GM10248 (cell line): ENCODE results near the gene NCAN.

Experiments used
- CTCF ChIA-PET: fragments of 300-600 bp; sonication (Branson Sonifier 250); formaldehyde crosslinking; extraction: SDS; loops from one replicate; lab custom pipeline; 2021; ENCODE audit warnings: antibody characterized with exemption; lab: Yijun Ruan, JAX
- POLR2A ChIA-PET: fragments of 350-650 bp; sonication (Branson Sonifier 250); formaldehyde crosslinking; extraction: SDS; loops from one replicate; lab custom pipeline; 2020; ENCODE audit warnings: antibody characterized with exemption; lab: Yijun Ruan, JAX
- DNase-seq: peaks from one replicate; pipeline ENCODE4 v3.0.0; 2012; ENCODE audit errors: extremely low spot score
- CTCF ChIP-seq: IDR thresholded peaks from 2 replicates; pipeline ENCODE4 v1.5.1; 2012; ENCODE audit warnings: mild to moderate bottlenecking, low read depth; ENCODE audit errors: extremely low read depth, missing control alignments, control extremely low read depth

Gene NCAN

GRCh38 chr19:19260417-19261214 is 48.9 kb downstream of the NCAN start:
- TF ChIP-seq CTCF, result no peak
- CTCF ChIA-PET, result interaction anchor here (2.5 kb wide), 1 partner anchor 36 kb away, joined by 7 read pairs; no protein-coding TSS in a partner anchor
- POLR2A ChIA-PET, result no interaction called here
- no peak for DNase-seq

- no peak for TF ChIP-seq CTCF
- ChIA-PET CTCF (no interaction called here), POLR2A (no interaction called here)
- no peak for DNase-seq
Observed at GRCh38 chr19:19261350-19262189, 49.8 kb downstream of the NCAN start.

- TF ChIP-seq CTCF, result no peak
- CTCF ChIA-PET, result no interaction called here
- POLR2A ChIA-PET, result no interaction called here
- DNase-seq, result no peak
Observed at GRCh38 chr19:19262190-19263057, 50.7 kb downstream of the NCAN start.

- TF ChIP-seq CTCF, result no peak
- no peak for DNase-seq
- POLR2A ChIA-PET, result no interaction called here
- CTCF ChIA-PET, result no interaction called here
Observed at GRCh38 chr19:19263886-19264487, 52.2 kb downstream of the NCAN start.

GRCh38 chr19:19267305-19267704 is 55.5 kb downstream of the NCAN start:
- TF ChIP-seq CTCF, result no peak
- CTCF ChIA-PET, result no interaction called here
- DNase-seq, result no peak
- POLR2A ChIA-PET, result no interaction called here
